ENCODE measurements around the gene MUS81. TPM values are rescaled to one million over a fixed set of nuclear protein-coding genes. Genes with fewer than 3 reads are reported as not detected.

MUS81 gene
- total RNA-seq, 2 donors from 2014 or later = 65.2 to 77.2 TPM

DNA sequence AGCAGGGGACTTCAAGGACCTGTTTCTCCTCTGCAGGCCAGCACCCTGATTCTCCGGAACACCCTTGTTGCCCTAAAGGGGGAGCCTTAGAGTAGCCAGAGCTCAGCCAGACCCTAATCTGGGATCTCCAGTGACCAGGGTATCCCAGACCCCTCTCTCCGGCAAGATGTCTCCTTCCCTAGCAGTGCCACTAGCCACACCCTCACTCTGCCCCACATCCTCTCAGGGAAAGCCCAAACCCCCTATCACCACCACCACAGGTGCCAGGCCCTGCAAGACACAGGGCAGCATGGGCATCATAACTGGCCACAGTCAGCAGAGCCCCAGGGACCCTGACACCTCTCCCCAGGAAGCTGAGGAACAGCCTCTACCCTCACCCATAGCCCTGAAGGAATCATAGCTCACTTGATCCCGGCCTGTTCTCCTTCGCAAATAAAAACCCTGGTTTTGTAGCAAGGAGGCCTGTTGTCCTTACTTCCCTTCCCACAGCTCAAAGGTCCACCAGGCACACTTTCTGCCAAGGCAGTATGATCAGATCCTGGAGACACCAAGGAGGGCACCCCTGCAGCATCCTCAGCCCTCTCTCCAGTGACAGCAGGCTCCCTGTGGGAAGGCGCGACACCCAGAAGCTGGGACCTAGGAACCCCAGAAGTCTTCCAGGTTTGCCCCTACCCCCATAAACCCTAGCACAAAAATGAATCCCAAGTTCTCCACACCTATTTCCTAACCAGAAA, 6.8 kb upstream of the MUS81 start:
- Mint-ChIP-seq H3K27me3 (no peaks in the 10 kb centered on the region), H3K9me3 (no peaks in the 10 kb centered on the region), H3K4me3 (peak overlapping the region; percentile 89), H3K36me3 (ENCODE audit: low read depth) (peaks cover 63% of the 10 kb centered on the region), H3K27ac (peak overlapping the region; percentile 67), H3K4me1 (peaks cover 19% of the 10 kb centered on the region)
- ATAC-seq (replicated peaks) = no peak

DNA sequence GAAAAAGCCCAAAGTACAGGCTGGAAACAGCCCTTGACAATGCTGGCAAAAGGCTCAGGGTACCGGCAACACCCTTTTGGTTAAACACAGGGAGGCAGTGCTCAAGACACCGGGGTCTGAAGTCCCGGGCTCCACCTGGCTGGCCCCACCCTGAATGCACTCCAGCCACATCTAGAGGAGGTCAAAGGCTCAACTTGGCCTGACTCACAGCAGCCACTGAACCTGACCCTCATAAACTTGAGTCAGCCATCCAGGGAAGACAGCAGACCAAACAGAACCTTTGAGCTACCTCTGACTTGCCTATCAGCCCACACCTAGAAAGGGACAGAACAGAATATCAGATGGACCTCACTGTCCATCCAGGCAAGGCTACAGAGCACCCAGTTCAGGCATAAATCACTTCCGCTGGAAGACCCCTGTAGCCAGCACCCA, 6.1 kb upstream of the MUS81 start:
- H3K9me3 Mint-ChIP-seq = no peaks in the 10 kb centered on the region
- H3K4me1 Mint-ChIP-seq = peaks cover 19% of the 10 kb centered on the region
- no peak for ATAC-seq (replicated peaks)
- H3K4me3 Mint-ChIP-seq = peak overlapping the region; percentile 89
- H3K27me3 Mint-ChIP-seq = no peaks in the 10 kb centered on the region
- peaks cover 63% of the 10 kb centered on the region for H3K36me3 Mint-ChIP-seq (ENCODE audit: low read depth)
- peak overlapping the region; percentile 67 for H3K27ac Mint-ChIP-seq

DNA sequence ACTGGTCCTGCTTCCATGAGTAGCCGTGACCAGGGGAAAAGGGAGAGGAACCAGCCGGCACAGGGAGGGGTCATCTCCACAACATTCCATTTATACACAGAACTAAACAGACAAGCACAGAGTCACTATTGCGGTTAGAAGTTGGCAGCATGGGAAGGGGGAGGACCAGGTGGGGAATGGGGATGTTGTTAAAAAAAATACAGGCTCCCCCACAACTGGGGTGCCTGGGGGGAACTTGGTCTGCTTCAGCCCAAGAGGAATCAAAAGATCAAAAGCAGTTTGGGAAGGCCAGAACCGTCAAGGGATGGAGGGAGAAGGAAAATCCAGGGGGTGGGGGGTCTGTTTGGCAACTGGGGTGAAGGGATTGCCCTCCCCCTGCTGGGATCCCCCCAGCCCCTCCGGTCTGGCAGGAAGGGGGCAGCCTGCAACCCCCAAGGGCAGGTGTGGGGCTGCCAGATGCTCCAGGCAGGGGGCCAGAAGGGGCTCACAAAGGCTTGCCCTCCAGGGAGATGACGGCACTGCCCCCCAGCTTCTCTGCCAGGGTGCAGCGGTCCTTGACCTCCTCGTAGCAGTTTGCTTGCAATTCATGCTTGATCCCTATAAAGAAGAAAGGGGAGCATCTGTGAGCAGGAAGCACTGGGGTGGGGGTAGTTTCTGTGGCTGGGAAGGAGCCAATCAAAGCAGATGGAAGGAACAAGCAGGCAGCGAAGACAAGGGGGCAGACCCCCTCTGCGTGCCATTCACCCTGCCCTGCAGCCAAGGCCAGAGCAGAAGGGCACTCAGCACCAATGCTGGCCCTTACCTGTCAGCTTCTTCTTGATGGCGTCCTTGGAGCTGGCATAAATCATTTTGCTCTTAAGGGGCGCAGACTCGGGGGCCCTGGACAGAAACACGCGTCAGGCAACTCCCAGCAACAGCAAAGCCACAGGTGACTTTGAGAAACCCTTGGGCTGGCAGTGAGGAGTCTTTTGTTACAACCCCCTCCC, 5.1 kb upstream of the MUS81 start:
- Mint-ChIP-seq H3K27ac (peak overlapping the region; percentile 56), H3K4me3 (peak overlapping the region; percentile 89), H3K36me3 (ENCODE audit: low read depth) (peaks cover 67% of the 10 kb centered on the region), H3K9me3 (no peaks in the 10 kb centered on the region), H3K4me1 (peaks cover 19% of the 10 kb centered on the region), H3K27me3 (no peaks in the 10 kb centered on the region)
- ATAC-seq (replicated peaks) = no peak

DNA sequence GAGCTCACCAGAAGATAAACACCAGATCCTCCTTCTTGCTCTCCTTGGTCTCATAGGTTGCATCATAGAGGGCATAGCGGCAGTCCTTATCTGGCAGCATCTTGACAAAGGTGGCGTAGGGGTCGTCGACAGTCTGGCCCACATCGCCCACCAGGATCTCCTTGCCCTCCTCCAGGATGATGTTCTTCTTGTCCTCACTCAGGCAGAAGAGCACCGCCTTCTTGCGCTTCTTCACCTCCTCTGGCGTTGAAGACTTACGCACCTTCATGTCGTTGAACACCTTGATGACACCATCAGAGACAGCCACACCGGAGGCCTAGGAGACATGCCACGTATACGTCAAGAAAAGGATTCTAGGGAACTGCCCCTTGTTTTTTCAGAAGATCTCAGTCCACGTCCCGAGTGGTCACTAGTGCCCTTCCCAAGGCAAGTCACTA, 4.3 kb upstream of the MUS81 start:
- Mint-ChIP-seq H3K4me1 (peaks cover 19% of the 10 kb centered on the region), H3K27me3 (no peaks in the 10 kb centered on the region), H3K27ac (peak overlapping the region; percentile 97), H3K4me3 (peak overlapping the region; percentile 89), H3K9me3 (no peaks in the 10 kb centered on the region), H3K36me3 (ENCODE audit: low read depth) (peaks cover 73% of the 10 kb centered on the region)
- ATAC-seq (replicated peaks) = no peak

DNA sequence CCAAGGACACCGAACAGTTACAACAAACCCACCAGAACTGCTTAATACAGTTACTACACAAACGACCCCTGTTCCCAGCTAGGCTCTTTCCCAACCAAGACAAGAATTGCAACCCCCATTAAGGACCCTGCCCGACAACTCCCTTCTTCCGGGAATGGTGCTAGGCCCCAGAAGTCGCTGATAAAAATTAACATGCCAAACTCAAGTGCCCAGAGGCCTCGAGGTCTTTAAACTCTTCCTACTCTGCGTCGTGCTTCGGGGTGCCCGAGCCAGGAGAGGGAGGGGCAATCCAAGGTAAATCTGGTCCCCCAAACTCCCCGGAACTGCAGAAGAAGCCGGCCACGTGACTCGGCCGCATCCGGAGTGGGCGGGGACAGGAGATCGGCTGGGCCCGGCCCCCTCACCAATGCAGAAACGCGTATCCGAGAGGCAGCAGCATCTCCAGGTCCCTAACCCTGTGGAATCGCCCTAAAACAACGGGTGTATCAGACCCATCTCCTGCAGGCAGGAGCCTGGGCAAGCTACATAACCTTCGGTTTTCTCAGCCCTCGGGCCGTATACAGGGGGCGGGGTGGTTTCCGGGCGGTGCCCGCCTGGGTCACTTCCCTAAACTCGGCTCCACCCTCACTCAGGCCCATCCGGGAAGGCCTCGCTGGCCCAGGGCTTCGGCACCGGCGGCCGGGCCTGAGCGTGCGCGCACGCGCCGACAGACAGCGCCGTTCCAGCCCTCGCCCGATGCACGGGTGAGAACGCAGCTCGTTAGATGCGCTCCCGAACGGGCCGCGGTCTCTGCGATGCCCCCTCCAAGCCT, 3.3 kb upstream of the MUS81 start:
- ATAC-seq (replicated peaks) = peak; percentile 30
- Mint-ChIP-seq H3K36me3 (ENCODE audit: low read depth) (peaks cover 75% of the 10 kb centered on the region), H3K9me3 (no peaks in the 10 kb centered on the region), H3K4me1 (peaks cover 19% of the 10 kb centered on the region), H3K27me3 (no peaks in the 10 kb centered on the region), H3K27ac (peak overlapping the region; percentile 97), H3K4me3 (peak overlapping the region; percentile 89)

DNA sequence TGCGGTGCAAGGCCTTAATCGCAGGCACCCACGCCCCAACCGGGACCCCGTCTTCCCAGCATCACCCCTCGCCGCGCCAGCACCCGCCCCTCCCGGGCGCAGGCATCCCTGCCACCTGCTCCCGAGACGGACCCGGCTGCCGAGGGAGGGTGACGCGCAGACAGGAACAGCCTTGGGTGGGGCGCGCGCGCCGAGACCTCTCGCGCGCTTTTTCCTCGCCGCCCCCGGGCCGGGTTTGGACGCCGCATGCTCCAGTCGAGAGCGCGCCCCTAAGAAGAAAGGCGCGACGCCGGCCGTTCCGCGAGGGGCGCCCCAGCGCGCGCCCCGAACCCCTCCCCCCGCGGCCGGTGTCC, 2.8 kb upstream of the MUS81 start:
- Mint-ChIP-seq H3K9me3 (no peaks in the 10 kb centered on the region), H3K36me3 (ENCODE audit: low read depth) (peaks cover 74% of the 10 kb centered on the region), H3K4me3 (peak overlapping the region; percentile 89), H3K4me1 (peaks cover 19% of the 10 kb centered on the region), H3K27ac (no peak overlapping the region), H3K27me3 (no peaks in the 10 kb centered on the region)
- no peak for ATAC-seq (replicated peaks)

DNA sequence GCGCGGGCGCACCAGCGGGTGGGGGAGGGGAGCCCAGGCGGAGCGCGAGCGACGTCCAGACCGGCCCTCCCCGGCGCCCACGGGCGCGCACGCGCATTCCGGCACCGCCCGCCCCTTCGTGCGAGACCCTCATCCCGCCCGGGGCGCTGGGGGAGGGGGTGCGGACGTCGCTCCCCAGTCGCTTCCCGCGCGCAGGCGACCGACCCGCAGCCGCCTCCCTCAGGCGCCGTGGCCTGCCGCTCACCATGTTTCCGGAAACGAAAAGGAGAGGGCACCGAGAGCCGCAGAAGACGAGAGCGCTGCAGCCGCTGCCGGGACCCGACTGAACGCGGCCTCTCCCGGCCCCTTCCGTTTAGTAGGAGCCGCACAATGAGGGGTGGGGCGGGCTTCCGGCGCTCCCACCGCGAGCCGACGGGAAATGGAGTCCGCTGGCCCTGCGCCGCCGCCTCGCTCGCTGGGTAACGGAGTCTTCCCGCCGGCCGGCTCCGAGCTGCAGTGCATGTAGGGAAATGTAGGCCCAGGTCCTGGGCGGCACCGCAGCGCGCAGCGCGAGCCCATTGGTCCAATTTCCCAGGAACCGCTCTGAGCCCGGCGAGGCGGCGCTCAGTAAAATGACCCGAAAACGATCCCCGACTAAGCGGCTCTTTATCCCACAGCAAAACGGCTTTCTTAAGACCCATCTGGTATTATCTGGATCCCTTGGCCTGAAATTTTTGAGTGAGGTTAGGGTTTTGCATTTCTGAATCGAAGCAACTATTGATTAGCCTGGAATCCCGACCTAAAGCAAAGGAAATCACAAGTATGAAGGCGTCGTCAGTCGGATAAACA, 2.2 kb upstream of the MUS81 start, which contains the start of gene CFL1:
CFL1 (minus strand) TSS at position 328 of the 828 bp plus-strand sequence; CDS start at position 247, 81 bp downstream.
- H3K9me3 Mint-ChIP-seq = no peaks in the 10 kb centered on the region
- peak within 1 kb of the TSS; percentile 89 for H3K4me3 Mint-ChIP-seq
- peak; percentile 72 for ATAC-seq (replicated peaks)
- H3K36me3 Mint-ChIP-seq (ENCODE audit: low read depth) = peaks cover 78% of the 10 kb centered on the region
- H3K27ac Mint-ChIP-seq = peak within 1 kb of the TSS; percentile 97
- peaks cover 25% of the 10 kb centered on the region for H3K4me1 Mint-ChIP-seq
- no peaks in the 10 kb centered on the region for H3K27me3 Mint-ChIP-seq

DNA sequence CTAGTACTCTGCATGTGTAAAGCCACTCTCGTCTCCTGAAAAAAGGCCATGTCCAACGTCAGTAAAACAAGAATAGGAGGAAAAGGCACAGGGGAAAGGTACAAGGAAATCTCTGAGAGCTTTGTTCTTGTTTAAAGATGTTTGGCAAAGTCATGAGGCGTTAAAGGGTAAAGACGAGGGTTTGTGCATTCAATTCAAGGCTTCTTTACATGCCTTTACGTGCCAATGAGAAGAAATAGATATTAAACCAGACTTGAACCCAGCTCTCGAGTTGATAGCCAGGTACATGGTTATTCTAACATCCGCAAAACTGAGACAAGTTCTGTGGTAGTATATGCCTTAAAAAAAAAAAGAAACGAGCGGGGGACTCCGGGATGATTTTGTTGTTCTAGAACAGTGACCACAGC, 1.5 kb upstream of the MUS81 start:
- Mint-ChIP-seq H3K9me3 (no peaks in the 10 kb centered on the region), H3K36me3 (ENCODE audit: low read depth) (peaks cover 78% of the 10 kb centered on the region), H3K27ac (peak overlapping the region; percentile 89), H3K4me1 (peaks cover 25% of the 10 kb centered on the region), H3K27me3 (no peaks in the 10 kb centered on the region), H3K4me3 (peak overlapping the region; percentile 89)
- no peak for ATAC-seq (replicated peaks)

DNA sequence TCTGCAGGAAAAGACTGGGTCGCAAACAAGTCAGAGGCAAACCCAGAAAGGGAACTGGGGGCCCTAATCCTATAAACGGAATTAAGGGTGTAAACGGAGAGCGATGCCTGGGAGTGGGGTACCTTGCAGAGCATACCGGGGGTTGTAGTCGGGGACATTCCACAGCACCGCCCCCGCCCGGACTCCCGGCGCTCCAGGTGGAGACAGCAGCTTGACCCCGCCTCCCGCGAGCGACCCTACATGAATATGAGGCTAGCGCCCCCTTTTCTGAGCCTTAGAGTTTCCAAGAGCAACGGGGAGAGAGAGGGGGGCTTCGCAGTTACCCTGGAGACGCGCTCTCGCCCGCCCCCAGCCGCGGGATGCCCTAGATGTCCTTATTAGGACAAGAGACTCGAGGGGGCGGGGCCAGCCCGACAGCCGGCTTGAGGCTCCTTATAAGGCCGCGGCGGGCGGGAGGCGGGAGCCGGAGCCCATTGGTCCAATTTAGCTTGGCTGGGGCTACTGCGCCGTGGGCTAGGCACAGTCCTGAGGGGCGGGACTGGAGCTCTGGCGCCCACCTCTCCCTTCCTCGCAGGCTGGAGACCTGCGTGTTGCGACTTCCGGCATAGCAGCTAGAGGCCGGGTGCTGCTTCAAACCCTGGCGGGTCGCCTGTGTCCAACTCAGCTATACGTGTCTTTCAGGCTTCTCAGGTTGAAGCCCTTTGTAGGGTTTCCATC, 980 bp upstream of the MUS81 start:
- Mint-ChIP-seq H3K27me3 (no peaks in the 10 kb centered on the region), H3K4me3 (peak overlapping the region; percentile 89), H3K36me3 (ENCODE audit: low read depth) (peaks cover 78% of the 10 kb centered on the region), H3K4me1 (peaks cover 24% of the 10 kb centered on the region), H3K27ac (peak overlapping the region; percentile 89), H3K9me3 (no peaks in the 10 kb centered on the region)
- ATAC-seq (replicated peaks) = peak; percentile 75

DNA sequence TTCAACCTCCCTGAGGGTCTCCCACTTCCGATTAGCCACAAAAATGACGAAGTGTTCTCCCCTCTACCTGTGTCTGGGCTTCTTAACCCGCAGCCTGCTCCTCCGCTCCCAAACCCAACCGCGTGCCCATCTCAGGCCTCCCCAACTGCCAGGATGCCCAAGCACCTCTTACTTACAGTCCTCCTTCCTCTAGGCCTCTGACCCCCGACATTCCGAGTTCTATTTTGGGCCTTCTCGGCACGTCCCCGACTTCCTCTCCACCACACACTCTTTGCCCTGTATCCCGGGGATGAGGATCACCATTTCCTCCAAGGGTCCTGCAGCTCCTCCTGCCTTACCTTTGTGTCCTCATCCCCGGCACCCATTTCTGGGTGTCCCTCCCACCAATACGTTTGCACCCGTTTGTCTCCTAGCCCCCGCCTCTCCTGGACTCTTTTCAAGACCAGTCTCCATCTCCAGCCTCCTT, 388 bp upstream of the MUS81 start:
- Mint-ChIP-seq H3K9me3 (no peaks in the 10 kb centered on the region), H3K4me3 (peak overlapping the region; percentile 89), H3K36me3 (ENCODE audit: low read depth) (peaks cover 77% of the 10 kb centered on the region), H3K4me1 (peaks cover 18% of the 10 kb centered on the region), H3K27ac (peak overlapping the region; percentile 89), H3K27me3 (no peaks in the 10 kb centered on the region)
- peak; percentile 0 for ATAC-seq (replicated peaks)

DNA sequence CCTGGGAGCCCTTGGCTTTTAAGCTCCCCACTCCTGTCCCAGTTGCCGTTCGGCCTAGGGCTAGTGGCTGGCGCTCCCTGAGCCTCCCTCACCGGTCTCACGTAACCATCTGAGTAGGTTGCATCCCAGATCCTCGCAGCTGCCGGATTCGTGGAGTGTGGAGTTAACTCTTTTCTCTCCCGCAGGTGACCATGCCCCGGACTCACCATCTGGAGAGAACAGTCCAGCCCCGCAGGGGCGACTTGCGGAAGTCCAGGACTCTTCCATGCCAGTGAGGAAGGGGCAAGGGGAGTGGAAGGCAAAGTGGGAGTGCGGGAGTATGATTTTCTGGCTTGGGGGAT, 902 bp downstream of the MUS81 start:
- no peak for ATAC-seq (replicated peaks)
- no peaks in the 10 kb centered on the region for H3K9me3 Mint-ChIP-seq
- H3K4me3 Mint-ChIP-seq = peak overlapping the region; percentile 89
- H3K36me3 Mint-ChIP-seq (ENCODE audit: low read depth) = peaks cover 76% of the 10 kb centered on the region
- peak overlapping the region; percentile 89 for H3K27ac Mint-ChIP-seq
- H3K27me3 Mint-ChIP-seq = no peaks in the 10 kb centered on the region
- peaks cover 18% of the 10 kb centered on the region for H3K4me1 Mint-ChIP-seq

DNA sequence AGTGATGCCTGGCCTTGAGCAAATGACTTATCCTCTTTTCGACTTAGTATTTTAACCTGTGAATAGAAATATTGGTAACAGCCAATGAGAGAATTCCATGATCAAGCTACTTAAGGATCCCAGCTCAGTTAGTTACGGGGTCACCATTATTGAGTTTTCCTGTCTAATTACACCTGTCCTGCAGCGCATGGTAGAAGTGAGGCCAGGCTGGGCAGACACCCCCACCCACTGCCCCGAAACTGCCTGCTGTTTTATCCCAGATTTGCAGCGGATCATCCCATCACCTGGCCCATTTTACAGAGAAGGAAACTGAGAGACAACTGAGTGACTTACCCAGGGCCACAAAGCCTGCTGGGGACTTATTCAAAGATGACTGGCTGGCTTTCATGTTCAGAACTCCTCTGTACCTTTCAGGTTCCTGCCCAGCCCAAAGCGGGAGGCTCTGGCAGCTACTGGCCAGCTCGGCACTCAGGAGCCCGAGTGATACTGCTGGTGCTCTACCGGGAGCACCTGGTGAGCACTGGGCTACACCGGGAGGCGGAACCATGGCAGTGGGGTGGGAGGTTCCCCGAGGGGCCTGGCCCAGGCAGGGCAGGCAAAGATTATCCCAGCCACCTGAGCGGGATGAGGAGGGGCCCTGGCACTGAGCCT, 1.4 kb downstream of the MUS81 start:
- peaks cover 13% of the 10 kb centered on the region for H3K4me1 Mint-ChIP-seq
- H3K36me3 Mint-ChIP-seq (ENCODE audit: low read depth) = peaks cover 74% of the 10 kb centered on the region
- H3K9me3 Mint-ChIP-seq = no peaks in the 10 kb centered on the region
- peak overlapping the region; percentile 89 for H3K4me3 Mint-ChIP-seq
- H3K27me3 Mint-ChIP-seq = no peaks in the 10 kb centered on the region
- H3K27ac Mint-ChIP-seq = peak overlapping the region; percentile 89
- no peak for ATAC-seq (replicated peaks)

All from activated T-helper 17 cell treated with anti-CD3 and anti-CD28 coated beads, Interleukin-2, amount 50 U/mL, for 72 hours (primary cell).